GM23248 (cell line): Measurements from ENCODE around the gene FBXO10.

Experiments
- EZH2 ChIP-seq: fragments of 200-600 bp; sonication (generic); IDR thresholded peaks from 2 replicates; pipeline ENCODE4 v1.6.1; 2018; ENCODE audit warnings: antibody characterized with exemption, mild to moderate bottlenecking; ENCODE audit not compliant: insufficient read depth, poor library complexity, severe bottlenecking
- EZH2phosphoT487 ChIP-seq: fragments of 200-600 bp; sonication (generic); IDR thresholded peaks from 2 replicates; pipeline ENCODE4 v1.6.1; 2018; ENCODE audit warnings: antibody characterized with exemption, moderate library complexity, mild to moderate bottlenecking, low read depth; ENCODE audit not compliant: insufficient read depth

DNA sequence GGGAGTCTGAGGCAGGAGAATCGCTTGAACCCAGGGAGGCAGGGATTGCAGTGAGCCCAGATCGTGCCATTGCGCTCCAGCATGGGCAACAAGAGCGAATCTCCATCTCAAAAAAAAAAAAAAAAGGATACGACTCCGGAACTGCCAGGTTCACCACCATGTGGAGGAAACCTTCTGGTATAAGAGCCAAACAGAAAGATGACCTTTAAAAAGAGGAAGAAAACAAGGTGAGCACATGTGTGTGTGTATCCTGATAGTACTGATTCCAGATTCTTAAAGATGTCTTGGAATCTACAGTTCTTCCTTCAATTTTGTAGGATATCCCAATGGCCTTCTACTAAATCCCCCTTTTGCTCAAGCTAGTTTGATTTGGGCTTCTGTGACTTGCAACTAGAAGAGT lies 33.7 kb downstream of the FBXO10 start:
- no peak for TF ChIP-seq EZH2
- no peak for TF ChIP-seq EZH2phosphoT487
